ENCODE measurements around the gene ANKRD11.

ANKRD11 gene

DNA sequence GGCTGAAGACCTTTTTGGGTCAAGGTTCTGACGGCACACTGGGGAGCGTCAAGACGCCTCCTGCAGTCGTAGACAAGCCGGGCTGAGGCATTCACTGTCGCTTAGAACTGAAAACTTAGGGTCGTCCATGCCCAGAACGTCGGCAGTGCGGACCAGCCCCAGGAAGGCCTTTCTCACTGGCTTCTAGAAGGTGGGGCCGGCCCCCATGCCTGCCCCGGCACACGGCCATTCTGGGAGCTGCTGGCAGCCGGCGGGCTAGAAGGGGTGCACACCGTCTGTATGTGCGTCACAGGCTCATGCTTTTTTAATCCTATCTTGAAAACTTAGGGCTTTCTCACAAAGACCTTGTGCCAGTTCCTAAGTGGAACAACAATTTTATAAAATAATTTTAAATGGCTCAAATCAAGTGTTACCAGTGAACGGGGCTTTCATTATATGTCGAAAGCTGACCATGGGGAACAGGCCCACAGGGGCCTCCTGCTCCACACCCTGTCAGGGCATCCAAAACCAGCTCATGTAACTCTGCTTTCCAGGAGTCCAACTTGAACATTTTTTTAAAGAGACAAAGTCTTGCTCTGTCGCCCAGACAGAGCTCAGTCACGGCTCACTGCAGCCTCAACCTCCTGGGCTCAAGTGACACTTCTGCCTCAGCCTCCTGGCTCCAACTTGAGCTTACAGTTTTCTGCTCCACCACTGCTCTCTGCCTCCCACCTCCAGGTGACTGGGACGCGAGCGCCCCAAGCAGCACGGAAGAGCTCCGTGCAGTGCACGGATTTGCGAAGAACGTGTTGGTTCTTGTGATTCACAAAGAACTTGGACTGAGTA, 111.2 kb downstream of the ANKRD11 start:
- DNase-seq: no peak

DNA sequence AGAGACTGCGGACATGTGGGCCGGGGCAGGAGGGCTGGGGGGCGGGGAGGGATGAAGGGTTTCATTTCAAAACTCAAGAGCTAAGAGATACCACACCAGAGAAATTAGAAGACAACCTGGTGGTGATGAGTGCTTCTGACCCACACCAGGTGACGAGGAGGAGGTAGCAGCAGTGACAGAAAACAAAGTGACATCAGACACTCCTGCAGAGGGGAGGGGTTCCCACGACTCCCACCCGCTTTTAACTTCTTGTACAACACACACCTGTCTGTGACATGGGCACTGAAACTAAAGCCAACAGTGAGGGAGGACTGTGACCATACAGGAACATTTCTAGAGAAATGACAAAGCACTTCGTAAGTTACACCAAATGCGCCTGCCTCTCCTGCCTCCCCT, 112.9 kb downstream of the ANKRD11 start:
- no peak for DNase-seq

GRCh38 chr16:89376812-89377452, 113.4 kb downstream of the ANKRD11 start:
- DNase-seq: no peak

DNA sequence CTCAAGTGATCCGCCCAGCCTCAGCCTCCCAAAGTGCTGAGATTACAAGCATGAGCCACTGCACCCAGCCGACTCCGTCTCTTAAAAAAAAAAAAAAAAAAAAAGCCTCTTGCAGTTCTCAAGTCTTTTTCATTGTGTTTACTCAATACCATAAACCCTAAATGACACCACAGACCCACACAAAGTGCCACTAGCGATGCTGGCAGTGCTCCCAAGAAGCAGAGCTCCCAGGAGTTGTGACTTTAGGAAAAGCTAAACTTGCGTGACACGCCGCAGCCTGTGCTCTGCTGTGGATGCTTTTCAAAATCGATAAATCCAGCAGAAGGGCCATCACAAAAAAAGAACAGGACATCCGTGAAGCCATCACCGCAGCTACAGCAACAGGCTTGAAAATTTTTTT, 114.7 kb downstream of the ANKRD11 start:
- DNase-seq: no peak

- no peak for DNase-seq
Observed at GRCh38 chr16:89375021-89375420, 115.3 kb downstream of the ANKRD11 start.

DNA sequence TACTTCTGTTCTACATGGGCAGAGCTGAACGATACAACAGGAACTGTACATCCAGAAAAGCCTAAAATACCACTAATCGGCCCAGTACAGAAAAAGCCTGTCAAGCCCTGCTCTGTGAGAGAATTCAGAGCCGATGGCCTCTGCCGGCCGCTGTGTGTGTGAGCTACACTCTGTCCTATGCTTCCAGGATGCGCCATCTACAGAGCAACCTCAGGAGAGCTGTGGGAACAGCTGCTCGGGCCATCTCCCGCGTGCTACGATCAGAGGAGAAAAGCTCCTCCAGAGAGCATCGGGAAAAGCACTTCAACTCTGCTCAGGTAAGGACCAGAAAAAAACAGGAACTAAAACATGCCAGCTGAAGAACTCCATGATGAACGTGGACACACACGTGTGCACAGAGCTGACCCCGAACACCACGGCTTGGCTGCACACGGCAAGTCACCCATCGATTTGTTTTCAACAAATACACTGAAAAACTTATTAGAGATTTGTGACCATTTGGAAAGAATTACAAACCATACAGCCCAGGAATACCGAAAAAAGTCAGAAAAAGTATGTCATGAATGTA, 115.9 kb downstream of the ANKRD11 start:
- no peak for DNase-seq

- no peak for DNase-seq
Observed at GRCh38 chr16:89373355-89374110, 116.8 kb downstream of the ANKRD11 start.

DNA sequence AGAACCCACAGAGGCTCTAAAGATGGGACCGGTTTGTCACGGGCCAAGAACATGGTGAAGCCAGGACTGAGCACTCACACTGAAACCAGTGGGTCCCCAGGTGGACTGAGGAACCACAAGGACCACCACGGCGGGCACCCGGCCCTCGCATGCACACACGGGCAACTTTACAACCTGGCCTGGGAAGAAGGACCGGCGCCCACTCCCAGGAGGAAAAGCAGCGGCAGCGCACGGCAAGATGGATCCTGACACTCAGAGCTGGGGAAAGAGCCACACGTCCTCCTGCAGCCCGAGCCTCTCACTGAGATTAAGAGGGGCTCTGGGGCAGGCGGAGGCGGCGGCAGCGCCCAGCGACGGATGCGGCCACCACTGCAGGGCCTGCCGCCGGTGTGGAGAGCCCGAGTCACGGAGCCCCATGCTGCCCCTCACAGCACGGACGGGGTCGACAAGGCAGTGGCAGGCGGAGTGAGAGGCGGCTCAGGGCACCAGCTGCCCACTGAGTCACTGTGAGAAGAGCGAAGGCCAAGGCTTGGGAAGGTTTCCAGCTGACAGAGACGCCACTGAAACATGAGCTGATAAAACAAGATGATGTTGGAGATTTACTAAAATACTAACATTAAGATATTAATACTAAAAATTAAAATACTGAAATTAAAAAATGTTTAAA, 118.3 kb downstream of the ANKRD11 start:
- no peak for DNase-seq

DNA sequence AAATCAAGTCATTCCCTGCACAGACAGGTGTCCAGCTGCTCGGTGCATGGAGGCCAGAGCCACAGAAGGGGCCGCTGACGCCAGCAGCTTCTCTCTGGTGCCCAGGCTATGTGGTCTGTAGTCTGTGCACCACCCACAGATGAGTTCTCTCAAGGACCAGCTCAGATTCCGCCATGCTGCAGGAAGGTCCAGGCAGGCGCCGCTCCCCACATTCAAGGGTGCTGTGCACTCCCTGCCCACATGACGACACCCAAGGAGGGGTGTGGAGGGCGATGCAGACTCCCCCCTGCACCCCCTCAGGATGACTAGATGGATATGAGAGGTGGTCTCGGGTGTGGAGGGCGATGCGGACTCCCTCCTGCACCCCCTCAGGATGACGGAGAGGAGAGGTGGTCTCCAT, 119.0 kb downstream of the ANKRD11 start:
- no peak for DNase-seq

GRCh38 chr16:89370601-89371000, 119.8 kb downstream of the ANKRD11 start:
- no peak for DNase-seq

GRCh38 chr16:89370081-89370511, 120.3 kb downstream of the ANKRD11 start:
- no peak for DNase-seq

DNA sequence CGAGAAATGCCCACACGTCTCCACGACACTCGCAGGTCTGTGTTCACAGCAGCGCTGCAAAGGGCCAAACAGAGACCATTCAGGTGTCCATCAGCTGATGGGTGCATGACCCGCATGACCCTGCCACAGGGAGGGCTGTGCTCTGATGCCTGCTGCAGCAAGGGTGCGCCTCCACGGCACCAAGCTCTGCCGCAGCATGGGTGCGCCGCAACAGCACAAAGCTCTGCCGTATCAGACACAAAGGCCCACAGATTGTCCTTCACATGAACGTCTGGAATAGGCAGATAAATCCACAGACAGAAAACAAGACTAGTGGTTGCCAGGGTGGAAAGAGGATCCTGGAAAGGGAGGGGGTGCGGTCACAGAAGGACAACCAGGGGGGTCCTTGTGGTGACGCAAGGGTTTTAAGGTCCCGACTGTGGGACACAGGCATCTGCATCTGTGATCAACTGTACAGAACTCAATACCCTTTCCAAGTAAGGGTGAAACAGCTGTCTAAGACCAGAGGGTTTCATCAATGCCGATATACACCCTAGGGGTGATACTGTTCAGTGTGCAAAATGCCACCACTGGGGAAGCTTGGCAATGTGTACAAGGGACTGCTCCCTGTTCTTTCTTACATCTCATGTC, 121.0 kb downstream of the ANKRD11 start:
- no peak for DNase-seq

DNA sequence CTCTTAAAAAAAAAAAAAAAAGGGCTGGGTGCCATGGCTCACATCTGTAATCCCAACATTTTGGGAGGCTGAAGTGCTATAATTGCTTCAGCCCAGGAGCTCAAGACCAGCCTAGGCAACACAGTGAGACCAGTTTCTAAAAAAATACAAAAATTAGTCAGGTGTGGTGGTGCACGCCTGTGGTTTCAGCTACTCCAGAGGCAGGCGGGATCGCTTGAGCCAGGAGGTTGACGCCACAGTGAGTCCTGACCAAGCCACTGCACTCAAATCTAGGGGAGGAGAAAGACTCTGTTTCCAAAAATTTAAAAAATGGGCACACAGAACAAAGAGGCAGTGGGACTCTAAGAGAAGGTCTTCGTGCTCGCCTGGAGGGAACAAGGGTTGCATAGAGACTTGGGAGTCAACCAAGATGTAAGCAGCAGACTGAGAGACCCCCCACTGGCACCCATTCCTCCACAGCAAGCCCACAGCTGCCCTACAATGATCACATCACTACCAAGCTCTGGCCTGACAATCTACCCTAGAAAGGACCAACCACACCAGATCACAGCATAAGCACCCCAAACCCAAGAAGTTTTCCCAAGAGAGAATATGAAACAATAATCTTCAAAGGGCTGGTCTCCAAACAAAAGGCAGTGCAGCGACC, 121.6 kb downstream of the ANKRD11 start:
- no peak for DNase-seq

- DNase-seq: no peak
Observed at GRCh38 chr16:89367538-89367915, 122.8 kb downstream of the ANKRD11 start.

- DNase-seq: no peak
Observed at GRCh38 chr16:89366561-89367537, 123.5 kb downstream of the ANKRD11 start.

DNA sequence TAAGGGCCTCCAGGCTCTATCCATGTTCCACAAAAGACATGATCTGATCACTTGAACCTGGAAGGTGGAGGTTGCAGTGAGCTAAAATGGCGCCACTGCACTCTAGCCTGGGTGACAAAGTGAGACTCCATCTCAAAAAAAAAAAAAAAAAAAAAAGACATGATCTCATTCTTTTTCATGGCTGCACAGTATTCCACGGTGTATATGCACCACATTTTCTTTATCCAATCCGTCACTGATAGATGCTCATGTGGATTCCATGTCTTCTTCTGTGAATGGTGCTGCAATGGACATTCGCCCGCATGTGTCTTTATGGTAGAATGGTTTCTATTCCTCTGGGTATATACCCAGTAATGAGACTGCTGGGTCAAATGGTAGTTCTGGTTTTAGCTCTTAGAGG, 124.4 kb downstream of the ANKRD11 start:
- no peak for DNase-seq

DNA sequence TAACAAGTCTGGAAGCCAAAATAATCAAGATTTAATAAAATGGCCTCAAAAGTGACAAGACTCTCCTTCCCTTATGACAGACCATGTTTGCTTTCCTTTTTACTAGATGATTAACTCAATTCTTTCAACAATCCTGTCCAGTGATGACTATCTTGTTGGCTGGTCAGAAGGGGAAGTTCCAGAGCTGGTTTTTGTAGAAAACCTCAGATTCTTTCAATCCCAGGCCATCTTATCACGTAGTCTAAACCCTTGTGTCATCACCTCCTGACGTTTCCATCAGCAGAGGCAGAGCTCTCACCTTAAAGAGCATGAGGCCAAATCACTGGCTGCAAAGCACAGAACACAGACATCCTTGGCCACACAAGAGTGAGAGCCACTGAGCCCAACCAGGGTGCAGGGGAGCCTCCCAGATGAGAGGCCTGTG, 125.3 kb downstream of the ANKRD11 start:
- no peak for DNase-seq

- DNase-seq: no peak
Observed at GRCh38 chr16:89364606-89365005, 125.8 kb downstream of the ANKRD11 start.

DNA sequence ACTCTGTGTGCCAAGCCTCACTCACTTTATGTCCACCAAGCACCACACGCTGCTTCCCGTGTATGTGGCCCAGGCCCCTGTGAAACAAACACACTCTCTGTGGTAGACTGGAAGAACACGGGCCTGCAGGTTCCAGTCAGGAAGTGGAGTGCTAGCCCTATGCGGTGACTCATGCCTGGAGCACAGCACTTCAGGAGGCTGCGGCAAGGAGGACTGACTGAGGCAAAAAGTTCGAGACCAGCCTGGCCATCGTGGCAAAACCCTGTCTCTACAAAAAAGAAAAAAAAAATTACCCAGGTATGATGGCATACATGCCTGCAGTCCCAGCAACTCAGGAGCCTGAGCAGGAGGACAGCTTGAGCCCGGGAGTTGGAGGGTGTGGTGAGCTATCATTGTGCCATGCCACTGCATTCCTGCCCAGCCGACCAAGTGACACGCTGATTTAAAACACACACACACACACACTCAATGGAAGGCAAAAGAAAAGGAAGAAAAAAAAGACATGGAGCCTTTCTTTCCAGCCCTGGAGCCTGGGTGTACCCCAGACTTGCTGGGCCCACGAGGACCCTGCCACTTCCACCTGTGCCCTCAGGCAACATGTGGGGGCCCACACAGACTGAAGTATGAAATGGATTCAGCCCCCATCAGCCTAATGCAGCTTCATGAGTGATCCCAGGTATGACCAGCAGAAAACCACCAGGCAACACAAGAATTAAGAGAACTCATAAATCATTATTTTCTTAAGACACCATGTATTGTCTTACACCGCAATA, 126.6 kb downstream of the ANKRD11 start:
- DNase-seq: no peak

Data from NCI-H774 (cell line).